ENCODE data around the gene LRP5. TPM values are rescaled to one million over a fixed set of nuclear protein-coding genes. Genes with fewer than 3 reads are reported as not detected.

Gene LRP5
- total and polyA plus RNA-seq, 9 of the 15 experiments (the other 6 are each of a cell fraction or from before 2014, with no cell fraction given) = 0.48 to 44.2 (median 13.5) TPM

- Histone ChIP-seq H3K9me1 (ENCODE audit: control insufficient read depth, insufficient read depth, low read length) (peaks cover 5% of the 10 kb centered on the region), H3K27me3 (ENCODE audit: control insufficient read depth in 2 of 2, insufficient read depth in 2 of 2, low read length in 2 of 2) (no peaks in the 10 kb centered on the region), H3K36me3 (ENCODE audit: control insufficient read depth, insufficient read depth, low read length) (peaks cover 64% of the 10 kb centered on the region; the same call in 2 of the 3 replicates), H3K79me2 (ENCODE audit: control insufficient read depth, insufficient read depth, low read length) (no peaks in the 10 kb centered on the region), H3K9me3 (replicated peaks; ENCODE audit: control insufficient read depth, insufficient read depth, low read depth, low read length) (no peaks in the 10 kb centered on the region; the same call in 1 of the 2 replicates), H3K9ac (ENCODE audit: insufficient read depth in 1 of 2, low read depth in 2 of 2, low read length in 2 of 2) (no peak overlapping the region; a peak in 1 of 4 replicates), H3K4me1 (replicated peaks in 1 of 2; ENCODE audit: control insufficient read depth in 2 of 2, insufficient read depth in 2 of 2, low read length in 2 of 2) (peaks cover 6 to 11% of the 10 kb centered on the region in 2 experiments; a peak in 3 of 5 replicates), H4K20me1 (replicated peaks; ENCODE audit: control insufficient read depth, insufficient read depth, low read length) (no peaks in the 10 kb centered on the region), H2AFZ (ENCODE audit: low read depth, low read length) (no peak overlapping the region), H3K4me2 (ENCODE audit: insufficient read depth, low read length) (no peak overlapping the region), H3K4me3 (no peak overlapping the region), H3K27ac (ENCODE audit: extremely low read depth, low read depth, low read length) (no peak overlapping the region)
- DNase-seq (ENCODE audit: extremely low read depth in 1 of 4, low spot score in 3 of 4) (no peak), FAIRE-seq (no peak), ATAC-seq (no peak)
- CTCF ChIA-PET (ENCODE audit: low intra/inter-chr PET ratio) = no interaction called here
- intact Hi-C loops (cut with micrococcal nuclease) = no loop called here
- POLR2A ChIA-PET = interaction anchor here (0.7 kb wide), 1 partner anchor 13 kb away, joined by 3 read pairs; no protein-coding TSS in a partner anchor
- BruUV-seq (replicated peaks) = no TSS peak
- WGBS (ENCODE audit: insufficient coverage, low coverage, missing lambda C conversion rate) = 93% methylated on average over 24 of the region's 40 CpGs
- in situ Hi-C loops (cut with MboI) = no loop called here
- TF ChIP-seq E2F3 (CRISPR knock-in tag; IDR thresholded peaks at IDR 0.05) (no peak), SREBF2 (CRISPR knock-in tag; IDR thresholded peaks at IDR 0.05) (no peak), FOSL1 (tag; conservative IDR thresholded peaks at IDR 0.05) (no peak), EZH2 (IDR thresholded peaks at IDR 0.05; ENCODE audit: borderline replicate concordance, low read depth, low read length) (no peak), MCM5 (IDR thresholded peaks at IDR 0.05; ENCODE audit: low read depth) (no peak), FOXP4 (CRISPR knock-in tag; IDR thresholded peaks at IDR 0.05; ENCODE audit: borderline replicate concordance) (no peak), SAP30 (IDR thresholded peaks at IDR 0.05; ENCODE audit: borderline replicate concordance, insufficient read depth, low read depth, low read length, poor library complexity, severe bottlenecking) (no peak), ZNF609 (CRISPR knock-in tag; IDR thresholded peaks at IDR 0.05; ENCODE audit: borderline replicate concordance) (no peak), ZBTB33 (CRISPR knock-in tag; IDR thresholded peaks at IDR 0.05) (no peak), HNRNPL (IDR thresholded peaks at IDR 0.05; ENCODE audit: low read depth, low read length) (no peak), HDAC2 (IDR thresholded peaks at IDR 0.05) (no peak)
Measured at GRCh38 chr11:68424981-68425865, 112.8 kb downstream of the LRP5 start.

Data from K562 (cell line).